ENCODE measurements around the gene SORCS2. TPM values are rescaled to one million over a fixed set of nuclear protein-coding genes. Genes with fewer than 3 reads are reported as not detected.

Gene SORCS2
- total and polyA plus RNA-seq, 2 experiments from 2014 or later = 0.38 to 1.4 TPM

DNA sequence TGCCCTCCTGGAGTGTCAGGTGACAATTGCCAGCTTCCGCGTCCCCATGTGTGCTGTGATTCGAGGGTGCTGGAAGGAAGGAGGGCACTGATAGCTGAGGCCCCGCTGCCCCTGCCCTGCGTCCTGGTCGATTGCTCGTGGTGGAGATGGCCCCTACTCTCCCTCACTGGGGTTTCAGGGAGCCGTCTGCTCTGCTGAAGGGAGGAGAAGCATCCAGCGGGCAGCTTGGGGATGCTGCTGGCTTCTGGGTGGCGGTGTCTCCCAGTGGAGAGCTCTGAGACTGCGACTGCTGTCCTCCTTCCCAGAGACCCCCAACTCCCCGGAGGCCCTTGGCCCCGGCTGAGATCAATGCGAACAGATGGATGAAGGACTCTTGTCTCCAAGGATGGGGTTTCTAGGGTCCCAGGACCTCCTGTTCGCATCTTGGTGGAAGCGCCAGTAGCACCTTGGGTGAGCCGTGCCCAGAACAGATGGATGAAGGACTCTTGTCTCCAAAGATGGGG, 143.8 kb downstream of the SORCS2 start:
- no peak overlapping the region for H3K27ac ChIP-seq
- no peaks in the 10 kb centered on the region for H4K20me1 ChIP-seq (ENCODE audit: insufficient read depth)
- no peaks in the 10 kb centered on the region for H3K27me3 ChIP-seq (replicated peaks; ENCODE audit: insufficient read depth)
- H3K9me3 ChIP-seq (ENCODE audit: low read depth) = no peaks in the 10 kb centered on the region
- no peak overlapping the region for H3K4me2 ChIP-seq (ENCODE audit: unreplicated experiment)
- no peaks in the 10 kb centered on the region for H3K9me2 ChIP-seq (ENCODE audit: insufficient read depth)
- no peaks in the 10 kb centered on the region for H3K36me3 ChIP-seq (ENCODE audit: low read depth)
- in situ Hi-C loops (cut with MboI) = no loop called here
- TF ChIP-seq EZH2phosphoT487 (IDR thresholded peaks at IDR 0.05; ENCODE audit: insufficient read depth, low read depth) (no peak), EZH2 (IDR thresholded peaks at IDR 0.05; ENCODE audit: insufficient read depth, poor library complexity, severe bottlenecking) (no peak)
- DNase-seq = no peak
- H3K4me1 ChIP-seq (ENCODE audit: insufficient read depth) = 0 out of 2 replicates have a peak, but pooled peaks cover 4% of the 10 kb centered on the region
- no peak overlapping the region for H2AFZ ChIP-seq
- no peak overlapping the region for H3K9ac ChIP-seq
- 76 to 81% methylated on average over 14 to 17 of the region's 17 CpGs for WGBS, 2 experiments (ENCODE audit: low coverage in 1 of 2, low lambda C conversion rate in 2 of 2, missing lambda C conversion rate in 2 of 2)
- no peaks in the 10 kb centered on the region for H3F3A ChIP-seq (ENCODE audit: insufficient read depth)
- no peaks in the 10 kb centered on the region for H3K79me2 ChIP-seq (ENCODE audit: insufficient read depth)
- H3K4me3 ChIP-seq = no peak overlapping the region

GRCh38 chr4:7336732-7337131, 144.4 kb downstream of the SORCS2 start:
- H3K9me3 ChIP-seq (ENCODE audit: low read depth) = no peaks in the 10 kb centered on the region
- no peak overlapping the region for H3K9ac ChIP-seq
- H3K4me2 ChIP-seq (ENCODE audit: unreplicated experiment) = no peak overlapping the region
- 58% methylated on average over 14 of the region's 14 CpGs for WGBS, 2 experiments (ENCODE audit: low coverage in 1 of 2, low lambda C conversion rate in 2 of 2, missing lambda C conversion rate in 2 of 2)
- H3K36me3 ChIP-seq (ENCODE audit: low read depth) = no peaks in the 10 kb centered on the region
- H3K27ac ChIP-seq = no peak overlapping the region
- H3F3A ChIP-seq (ENCODE audit: insufficient read depth) = no peaks in the 10 kb centered on the region
- in situ Hi-C loops (cut with MboI) = no loop called here
- no peak for TF ChIP-seq EZH2 (IDR thresholded peaks at IDR 0.05; ENCODE audit: insufficient read depth, poor library complexity, severe bottlenecking)
- no peaks in the 10 kb centered on the region for H3K27me3 ChIP-seq (replicated peaks; ENCODE audit: insufficient read depth)
- 0 out of 2 replicates have a peak, but pooled peaks cover 3% of the 10 kb centered on the region for H3K4me1 ChIP-seq (ENCODE audit: insufficient read depth)
- H3K79me2 ChIP-seq (ENCODE audit: insufficient read depth) = no peaks in the 10 kb centered on the region
- no peak overlapping the region for H2AFZ ChIP-seq
- no peak overlapping the region for H3K4me3 ChIP-seq
- no peaks in the 10 kb centered on the region for H3K9me2 ChIP-seq (ENCODE audit: insufficient read depth)
- no peaks in the 10 kb centered on the region for H4K20me1 ChIP-seq (ENCODE audit: insufficient read depth)
- DNase-seq = no peak

- WGBS, 2 experiments (ENCODE audit: low coverage in 1 of 2, low lambda C conversion rate in 2 of 2, missing lambda C conversion rate in 2 of 2) = 70 to 76% methylated on average over 21 to 22 of the region's 22 CpGs
- no peak overlapping the region for H3K4me3 ChIP-seq
Measured at GRCh38 chr4:7337196-7338058, 145.1 kb downstream of the SORCS2 start.

GRCh38 chr4:7338059-7338452, 145.7 kb downstream of the SORCS2 start:
- Histone ChIP-seq H3K27me3 (replicated peaks; ENCODE audit: insufficient read depth) (no peaks in the 10 kb centered on the region), H3K36me3 (ENCODE audit: low read depth) (no peaks in the 10 kb centered on the region), H3F3A (ENCODE audit: insufficient read depth) (no peaks in the 10 kb centered on the region), H3K9me3 (ENCODE audit: low read depth) (no peaks in the 10 kb centered on the region), H3K4me1 (ENCODE audit: insufficient read depth) (no peaks in the 10 kb centered on the region), H2AFZ (no peak overlapping the region), H3K9me2 (ENCODE audit: insufficient read depth) (no peaks in the 10 kb centered on the region), H3K4me2 (ENCODE audit: unreplicated experiment) (no peak overlapping the region), H3K4me3 (no peak overlapping the region), H3K79me2 (ENCODE audit: insufficient read depth) (no peaks in the 10 kb centered on the region), H3K27ac (no peak overlapping the region), H4K20me1 (ENCODE audit: insufficient read depth) (no peaks in the 10 kb centered on the region), H3K9ac (no peak overlapping the region)
- no peak for DNase-seq
- 66 to 78% methylated on average over 5 of the region's 5 CpGs for whole genome bisulfite sequencing, 2 experiments (ENCODE audit: low coverage in 1 of 2, low lambda C conversion rate in 2 of 2, missing lambda C conversion rate in 2 of 2)
- in situ Hi-C loops (cut with MboI) = no loop called here
- TF ChIP-seq EZH2 (IDR thresholded peaks at IDR 0.05; ENCODE audit: insufficient read depth, poor library complexity, severe bottlenecking) (no peak), EZH2phosphoT487 (IDR thresholded peaks at IDR 0.05; ENCODE audit: insufficient read depth, low read depth) (no peak)

More at GRCh38 chr4:7337196-7338058, 145.1 kb downstream of the SORCS2 start:
- Histone ChIP-seq H3K4me2 (ENCODE audit: unreplicated experiment) (no peak overlapping the region), H3K9me3 (ENCODE audit: low read depth) (no peaks in the 10 kb centered on the region), H3F3A (ENCODE audit: insufficient read depth) (no peaks in the 10 kb centered on the region), H3K9ac (no peak overlapping the region), H3K4me1 (ENCODE audit: insufficient read depth) (no peaks in the 10 kb centered on the region), H3K9me2 (ENCODE audit: insufficient read depth) (no peaks in the 10 kb centered on the region), H3K36me3 (ENCODE audit: low read depth) (no peaks in the 10 kb centered on the region), H3K27me3 (replicated peaks; ENCODE audit: insufficient read depth) (no peaks in the 10 kb centered on the region), H3K79me2 (ENCODE audit: insufficient read depth) (no peaks in the 10 kb centered on the region), H2AFZ (no peak overlapping the region), H4K20me1 (ENCODE audit: insufficient read depth) (no peaks in the 10 kb centered on the region), H3K27ac (no peak overlapping the region)
- DNase-seq = no peak
- in situ Hi-C loops (cut with MboI) = no loop called here
- no peak for TF ChIP-seq EZH2phosphoT487 (IDR thresholded peaks at IDR 0.05; ENCODE audit: insufficient read depth, low read depth)
- TF ChIP-seq EZH2 (IDR thresholded peaks at IDR 0.05; ENCODE audit: insufficient read depth, poor library complexity, severe bottlenecking) = no peak

Measured in GM23248 (cell line).